GM18498 (cell line): Measurements from ENCODE around the gene RASGRF2.
"Not testable (repeated sequence)": the region's sequence is repeated elsewhere in the genome, so short reads cannot be mapped to it uniquely, and the experiment has no call there.

Source experiments
- ATAC-seq: cut with Tn5 transposase; IDR thresholded peaks from one replicate; pipeline ENCODE4 v1.9.1; 2021; ENCODE audit warnings: mild to moderate bottlenecking, moderate library complexity; ENCODE audit not compliant: unreplicated experiment

The RASGRF2 gene

GRCh38 chr5:81019748-81020147 lies 59.6 kb downstream of the RASGRF2 start:
- no peak for ATAC-seq

GRCh38 chr5:81020478-81021167 lies 60.5 kb downstream of the RASGRF2 start:
- ATAC-seq: no peak

GRCh38 chr5:81021486-81021885 lies 61.3 kb downstream of the RASGRF2 start:
- ATAC-seq: no peak

GRCh38 chr5:81021951-81022687 lies 62.0 kb downstream of the RASGRF2 start:
- ATAC-seq: no peak

DNA sequence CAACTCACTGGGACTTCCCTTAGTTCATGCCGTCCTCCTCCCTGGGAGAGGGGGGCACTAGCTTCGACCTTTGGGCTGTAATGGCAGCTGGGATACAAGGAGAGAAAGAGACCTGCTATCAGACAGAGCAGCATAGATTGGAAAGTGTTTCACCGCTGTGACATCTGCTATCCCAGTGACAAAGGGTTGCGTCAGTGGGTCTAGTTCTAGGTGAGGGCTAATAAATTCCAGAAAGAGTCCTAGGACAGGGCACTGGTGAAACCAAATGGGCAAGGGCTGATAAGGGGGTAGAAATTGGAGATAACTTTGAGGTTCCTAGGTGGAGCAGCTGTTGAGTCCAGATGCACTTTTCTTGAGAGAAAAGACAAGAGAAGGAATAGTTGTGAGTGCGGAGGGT lies 62.5 kb downstream of the RASGRF2 start:
- ATAC-seq: no peak

GRCh38 chr5:81023261-81023970 lies 63.3 kb downstream of the RASGRF2 start:
- no peak for ATAC-seq

- ATAC-seq: no peak
Observed at GRCh38 chr5:81027481-81028058, 67.4 kb downstream of the RASGRF2 start.

- not testable (repeated sequence) for ATAC-seq
Observed at GRCh38 chr5:81028888-81029287, 68.7 kb downstream of the RASGRF2 start.

DNA sequence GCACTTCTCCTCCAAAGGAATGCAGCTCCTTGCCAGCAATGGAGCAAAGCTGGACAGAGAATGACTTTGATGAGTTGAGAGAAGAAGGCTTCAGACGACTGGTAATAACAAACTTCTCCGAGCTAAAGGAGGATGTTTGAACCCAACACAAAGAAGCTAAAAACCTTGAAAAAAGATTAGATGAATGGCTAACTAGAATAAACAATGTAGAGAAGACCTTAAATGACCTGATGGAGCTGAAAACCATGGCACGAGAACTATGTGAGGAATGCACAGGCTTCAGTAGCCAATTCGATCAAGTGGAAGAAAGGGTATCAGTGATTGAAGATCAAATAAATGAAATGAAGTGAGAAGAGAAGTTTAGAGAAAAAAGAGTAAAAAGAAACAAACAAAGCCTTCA lies 69.6 kb downstream of the RASGRF2 start:
- not testable (repeated sequence) for ATAC-seq

DNA sequence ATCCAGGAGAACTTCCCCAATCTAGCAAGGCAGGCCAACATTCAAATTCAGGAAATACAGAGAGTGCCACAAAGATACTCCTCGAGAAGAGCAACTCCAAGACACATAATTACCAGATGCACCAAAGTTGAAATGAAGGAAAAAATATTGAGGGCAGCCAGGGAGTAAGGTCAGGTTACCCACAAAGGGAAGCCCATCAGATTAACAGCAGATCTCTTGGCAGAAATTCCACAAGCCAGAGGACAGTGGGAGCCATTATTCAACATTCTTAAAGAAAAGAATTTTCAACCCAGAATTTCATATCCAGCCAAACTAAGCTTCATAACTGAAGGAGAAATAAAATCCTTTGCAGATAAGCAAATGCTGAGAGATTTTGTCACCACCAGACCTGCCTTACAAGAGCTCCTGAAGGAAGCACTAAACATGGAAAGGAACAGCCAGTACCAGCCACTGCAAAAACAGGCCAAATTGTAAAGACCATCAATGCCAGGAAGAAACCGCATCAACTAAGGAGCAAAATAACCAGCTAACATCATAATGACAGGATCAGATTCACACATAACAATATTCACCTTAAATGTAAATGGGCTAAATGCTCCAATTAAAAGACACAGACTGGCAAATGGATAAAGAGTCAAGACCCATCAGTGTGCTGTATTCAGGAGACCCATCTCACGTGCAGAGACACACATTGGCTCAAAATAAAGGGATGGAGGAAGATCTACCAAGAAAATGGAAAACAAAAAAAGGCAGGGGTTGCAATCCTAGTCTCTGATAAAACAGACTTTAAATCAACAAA lies 70.3 kb downstream of the RASGRF2 start:
- ATAC-seq: not testable (repeated sequence)

DNA sequence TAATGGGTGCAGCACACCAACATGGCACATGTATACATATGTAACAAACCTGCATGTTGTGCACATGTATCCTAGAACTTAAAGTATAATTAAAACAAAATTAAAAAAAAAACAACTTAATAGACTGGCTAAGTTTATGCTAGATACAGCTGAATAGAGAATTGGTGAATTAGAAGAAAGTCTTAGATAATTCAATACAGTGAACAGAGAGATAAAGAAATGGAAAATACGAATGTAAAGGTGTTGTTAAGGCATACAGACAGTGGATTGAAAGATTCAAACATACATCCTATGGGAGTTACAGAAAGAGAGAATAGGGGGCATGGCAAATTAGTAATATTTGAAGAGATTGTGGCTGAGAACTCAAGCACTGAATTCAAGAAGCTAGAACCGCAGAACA lies 75.4 kb downstream of the RASGRF2 start:
- ATAC-seq: no peak

- ATAC-seq: no peak
Observed at GRCh38 chr5:81038495-81038894, 78.3 kb downstream of the RASGRF2 start.

DNA sequence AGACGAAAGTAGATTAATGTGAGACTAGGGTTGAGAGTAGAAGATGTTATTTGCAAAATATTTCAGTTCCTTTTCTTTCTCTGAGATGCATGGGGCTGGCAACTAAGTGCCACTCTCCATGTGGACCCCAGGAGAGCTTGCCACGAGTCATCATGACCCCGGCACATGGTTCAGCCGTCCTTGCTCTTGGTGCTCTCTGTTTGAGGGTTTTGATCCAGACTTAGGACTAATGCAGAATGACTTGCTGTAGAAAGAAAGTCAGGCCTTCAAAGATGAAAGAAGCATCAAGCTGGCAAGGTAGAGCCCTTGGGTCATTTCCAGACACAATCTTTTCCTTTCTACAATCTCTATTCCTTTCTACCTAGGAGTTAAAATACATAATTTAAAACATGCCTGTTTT lies 84.7 kb downstream of the RASGRF2 start:
- ATAC-seq: no peak

- ATAC-seq: no peak
Observed at GRCh38 chr5:81045389-81045807, 85.2 kb downstream of the RASGRF2 start.

GRCh38 chr5:81046041-81046440 lies 85.9 kb downstream of the RASGRF2 start:
- no peak for ATAC-seq

DNA sequence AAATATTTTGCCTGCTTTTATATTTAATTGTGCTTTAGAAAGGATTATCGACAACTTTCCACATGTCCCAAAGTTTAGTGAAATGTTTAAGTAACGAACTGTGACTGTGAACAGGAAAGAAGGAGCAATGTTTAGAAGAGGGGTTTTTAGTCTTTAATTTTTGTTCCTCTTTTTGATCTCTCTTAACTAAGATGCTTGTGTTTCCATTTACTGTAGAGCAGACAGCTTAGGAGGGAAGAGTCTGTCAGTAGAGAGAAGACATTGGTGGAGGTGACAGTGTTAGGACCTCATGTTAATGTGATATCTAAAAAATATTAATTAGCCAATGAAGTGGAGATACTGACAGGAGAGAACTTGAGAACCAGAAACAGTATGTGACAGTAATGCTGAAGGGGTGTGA lies 92.2 kb downstream of the RASGRF2 start:
- ATAC-seq: no peak

GRCh38 chr5:81053282-81053681 lies 93.1 kb downstream of the RASGRF2 start:
- not testable (repeated sequence) for ATAC-seq

DNA sequence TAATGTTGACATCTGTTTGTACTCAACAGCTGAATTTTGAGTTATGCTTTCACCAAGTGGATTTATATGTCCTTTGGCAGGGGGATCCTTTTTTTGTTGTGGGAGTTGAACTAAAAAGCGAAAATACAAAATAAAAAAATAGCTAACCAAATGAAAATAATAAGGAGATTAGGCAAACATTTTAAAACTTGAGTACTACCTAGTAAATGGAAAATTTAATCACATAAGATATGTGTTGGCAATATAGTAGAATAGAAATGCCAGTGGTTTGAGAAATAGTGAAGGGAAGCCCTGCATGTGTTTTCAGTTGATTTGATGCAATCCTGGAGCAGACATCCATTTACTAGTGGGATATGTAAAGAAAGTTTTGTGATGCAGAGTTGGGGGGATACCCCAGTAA lies 98.0 kb downstream of the RASGRF2 start:
- ATAC-seq: no peak

- ATAC-seq: no peak
Observed at GRCh38 chr5:81065492-81065891, 105.3 kb downstream of the RASGRF2 start.

DNA sequence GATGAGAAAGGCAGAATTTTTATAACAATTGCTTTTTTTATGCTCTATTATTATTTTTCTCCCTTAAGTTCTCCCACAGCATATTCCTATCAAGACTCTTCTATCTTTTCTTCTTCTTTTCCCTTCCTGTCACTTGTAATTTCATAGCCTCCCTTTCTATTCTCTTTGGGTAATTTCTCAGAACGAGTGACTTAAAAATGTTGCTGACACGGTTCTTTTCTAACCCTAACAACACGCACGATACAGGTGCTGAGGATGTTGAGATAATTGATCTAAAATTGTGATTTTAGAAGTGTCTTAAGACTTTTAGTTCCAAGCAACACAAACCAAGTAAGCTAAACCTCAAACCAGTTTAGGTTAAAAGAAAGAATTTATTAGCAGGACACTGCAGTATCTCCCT lies 105.9 kb downstream of the RASGRF2 start:
- no peak for ATAC-seq

- no peak for ATAC-seq
Observed at GRCh38 chr5:81067406-81067805, 107.2 kb downstream of the RASGRF2 start.
